MCF 10A (cell line): Measurements from ENCODE around the gene CROCC. TPM values are rescaled to one million over a fixed set of nuclear protein-coding genes. Genes with fewer than 3 reads are reported as not detected.

Source experiments
- BruUV-seq: library from RNA; stranded (reverse); fragments of 400-500 nt; replicated peaks from 2 replicates; lab custom pipeline; 2021; lab: Mats Ljungman, UMichigan
- CTCF ChIA-PET: fragments of 300-600 bp; sonication (Branson Sonifier 250); formaldehyde crosslinking; extraction: SDS; loops from one replicate; lab custom pipeline; 2021; ENCODE audit warnings: antibody characterized with exemption, inconsistent platforms; lab: Yijun Ruan, JAX
- POLR2A ChIA-PET: fragments of 300-600, 350-650 bp; sonication (Branson Sonifier 250); formaldehyde crosslinking; extraction: SDS; loops from one replicate; lab custom pipeline; 2020; ENCODE audit warnings: antibody characterized with exemption, inconsistent platforms; lab: Yijun Ruan, JAX
- DNase-seq: peaks from one replicate; pipeline ENCODE4 v3.0.0-alpha.2; 2018; ENCODE audit not compliant: unreplicated experiment
- H3K27ac Mint-ChIP-seq: one replicate; pipeline ENCODE4 v1.8.0; 2022; ENCODE audit warnings: mild to moderate bottlenecking, low read depth, mixed read lengths; ENCODE audit not compliant: unreplicated experiment
- H3K27me3 Mint-ChIP-seq: one replicate; pipeline ENCODE4 v1.8.0; 2022; ENCODE audit warnings: mixed read lengths; ENCODE audit not compliant: insufficient read depth, unreplicated experiment
- H3K36me3 Mint-ChIP-seq: one replicate; pipeline ENCODE4 v1.8.0; 2022; ENCODE audit warnings: mild to moderate bottlenecking, moderate library complexity, mixed read lengths; ENCODE audit not compliant: insufficient read depth, unreplicated experiment
- H3K4me1 Mint-ChIP-seq: one replicate; pipeline ENCODE4 v1.8.0; 2022; ENCODE audit warnings: mixed read lengths; ENCODE audit not compliant: insufficient read depth, unreplicated experiment
- H3K4me3 Mint-ChIP-seq: one replicate; pipeline ENCODE4 v1.8.0; 2022; ENCODE audit warnings: mild to moderate bottlenecking, moderate library complexity, mixed read lengths; ENCODE audit not compliant: unreplicated experiment
- H3K9me3 Mint-ChIP-seq: one replicate; pipeline ENCODE4 v1.8.0; 2022; ENCODE audit warnings: mixed read lengths; ENCODE audit not compliant: unreplicated experiment
- CTCF ChIP-seq: fragments of 200-600 bp; IDR thresholded peaks from one replicate; pipeline ENCODE4 v1.8.0; 2022; ENCODE audit warnings: antibody characterized with exemption, mild to moderate bottlenecking; ENCODE audit not compliant: unreplicated experiment
- intact Hi-C: fragments of 100-400 bp; cut with micrococcal nuclease; formaldehyde crosslinking; loops from 2 replicates; pipeline ENCODE4 v1.14.1; 2022
- total RNA-seq: library from RNA; stranded (reverse); gene quantifications from 2 replicates; pipeline ENCODE4 v1.2.3, GENCODE V29; 2022

CROCC gene
- total RNA-seq, 1 experiment from 2014 or later, result 9.6 TPM

- intact Hi-C loops, result no loop called here
- POLR2A ChIA-PET, result no interaction called here
Observed at GRCh38 chr1:17007121-17007520, 85.4 kb downstream of the CROCC start.

GRCh38 chr1:17008208-17008855 lies 86.6 kb downstream of the CROCC start:
- Mint-ChIP-seq H3K36me3 (peaks cover 15% of the 10 kb centered on the region), H3K9me3 (no peaks in the 10 kb centered on the region), H3K4me3 (no peak overlapping the region), H3K27me3 (no peaks in the 10 kb centered on the region), H3K4me1 (peaks cover 22% of the 10 kb centered on the region), H3K27ac (no peak overlapping the region)
- DNase-seq, result no peak
- no peak for TF ChIP-seq CTCF
- BruUV-seq, result no TSS peak
- POLR2A ChIA-PET, result no interaction called here
- intact Hi-C loops, result no loop called here
- CTCF ChIA-PET, result no interaction called here

More at GRCh38 chr1:17007121-17007520, 85.4 kb downstream of the CROCC start:
- Mint-ChIP-seq H3K36me3 (peaks cover 19% of the 10 kb centered on the region), H3K27ac (no peak overlapping the region), H3K27me3 (no peaks in the 10 kb centered on the region), H3K9me3 (no peaks in the 10 kb centered on the region), H3K4me1 (peaks cover 11% of the 10 kb centered on the region), H3K4me3 (no peak overlapping the region)
- CTCF ChIA-PET, result interaction anchor here (1.3 kb wide), 1 partner anchor 37 kb away, joined by 4 read pairs; no protein-coding TSS in a partner anchor
- no peak for TF ChIP-seq CTCF
- no peak for DNase-seq
- BruUV-seq, result no TSS peak

- no peak for DNase-seq
- Mint-ChIP-seq H3K4me3 (no peak overlapping the region), H3K27me3 (no peaks in the 10 kb centered on the region), H3K4me1 (peaks cover 13% of the 10 kb centered on the region), H3K9me3 (no peaks in the 10 kb centered on the region), H3K27ac (no peak overlapping the region), H3K36me3 (peaks cover 6% of the 10 kb centered on the region)
- POLR2A ChIA-PET, result interaction anchor here (1.1 kb wide), 1 partner anchor 18 kb away, joined by 4 read pairs; no protein-coding TSS in a partner anchor
- TF ChIP-seq CTCF, result no peak
- intact Hi-C loops, result loop anchor here (5.0 kb wide), 1 partner anchor 38 kb away; no protein-coding TSS in a partner anchor
- no TSS peak for BruUV-seq
- CTCF ChIA-PET, result interaction anchor here (0.7 to 1.1 kb wide), 2 partner anchors 9 to 62 kb away, joined by 3 read pairs; no protein-coding TSS in a partner anchor
Observed at GRCh38 chr1:17009706-17010105, 88.0 kb downstream of the CROCC start.

DNA sequence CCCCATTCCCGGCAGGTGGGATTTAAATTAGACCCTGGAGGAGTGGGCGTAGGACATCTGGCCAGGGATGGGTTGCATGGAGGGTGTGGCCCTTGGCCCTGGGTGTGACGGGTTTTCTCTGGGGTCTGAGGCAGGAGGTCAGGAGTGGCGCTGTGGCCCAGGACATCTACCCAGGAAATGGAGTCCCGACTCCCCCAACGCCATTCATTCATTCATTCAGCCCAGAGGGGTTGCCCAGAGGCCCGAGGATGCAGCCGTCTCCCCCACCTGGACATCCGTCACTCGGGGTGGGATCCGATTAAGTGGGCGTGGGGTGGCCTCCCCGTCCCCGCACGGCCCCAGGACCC lies 89.3 kb downstream of the CROCC start:
- peak overlapping the region; percentile 76 for H3K4me3 Mint-ChIP-seq

More for the DNA sequence above, 89.3 kb downstream of the CROCC start:
- CTCF ChIA-PET, result interaction anchor here (0.9 kb wide), 1 partner anchor 35 kb away, joined by 5 read pairs; no protein-coding TSS in a partner anchor
- no peak for DNase-seq
- Mint-ChIP-seq H3K4me1 (peaks cover 13% of the 10 kb centered on the region), H3K27me3 (no peaks in the 10 kb centered on the region), H3K36me3 (no peaks in the 10 kb centered on the region), H3K9me3 (no peaks in the 10 kb centered on the region), H3K27ac (peak overlapping the region; percentile 42)
- TF ChIP-seq CTCF, result no peak
- BruUV-seq, result no TSS peak
- POLR2A ChIA-PET, result interaction anchor here (0.8 to 1.1 kb wide), 3 partner anchors 17 to 69 kb away, joined by 3 to 4 read pairs (median 4); no protein-coding TSS in a partner anchor
- intact Hi-C loops, result loop anchor here (5.0 kb wide), 1 partner anchor 36 kb away; no protein-coding TSS in a partner anchor
